Dedifferentiated amniotic fluid mesenchymal stem cell (primary cell): ENCODE data around the gene PIK3R1.
"Not testable (repeated sequence)": the region's sequence is repeated elsewhere in the genome, so short reads cannot be mapped to it uniquely, and the experiment has no call there.

Experiments used
- DNase-seq: peaks from one replicate; pipeline ENCODE4 v3.0.0-alpha.2; 2016; ENCODE audit errors: extremely low spot score

PIK3R1 gene

GRCh38 chr5:68193481-68194036 lies 22.0 kb upstream of the PIK3R1 start:
- DNase-seq = no peak

- DNase-seq = no peak
Observed at GRCh38 chr5:68194386-68194785, 21.2 kb upstream of the PIK3R1 start.

GRCh38 chr5:68195137-68195536 lies 20.4 kb upstream of the PIK3R1 start:
- DNase-seq = no peak

GRCh38 chr5:68196876-68197275 lies 18.7 kb upstream of the PIK3R1 start:
- no peak for DNase-seq

GRCh38 chr5:68200288-68200687 lies 15.3 kb upstream of the PIK3R1 start:
- no peak for DNase-seq

GRCh38 chr5:68210654-68211053 lies 4.9 kb upstream of the PIK3R1 start:
- not testable (repeated sequence) for DNase-seq

- DNase-seq = peak; percentile 20
Observed at GRCh38 chr5:68214482-68215207, 911 bp upstream of the PIK3R1 start.

GRCh38 chr5:68215898-68216244 lies 315 bp downstream of the PIK3R1 start:
- DNase-seq = no peak

GRCh38 chr5:68216245-68217046 lies 890 bp downstream of the PIK3R1 start:
- DNase-seq = no peak

GRCh38 chr5:68217047-68217355 lies 1.4 kb downstream of the PIK3R1 start:
- DNase-seq = no peak

- DNase-seq = no peak
Observed at GRCh38 chr5:68217528-68217927, 2.0 kb downstream of the PIK3R1 start.

GRCh38 chr5:68219161-68219816 lies 3.7 kb downstream of the PIK3R1 start:
- no peak for DNase-seq

- no peak for DNase-seq
Observed at GRCh38 chr5:68220260-68220659, 4.7 kb downstream of the PIK3R1 start.

GRCh38 chr5:68220914-68221313 lies 5.4 kb downstream of the PIK3R1 start:
- no peak for DNase-seq

GRCh38 chr5:68221488-68221887 lies 5.9 kb downstream of the PIK3R1 start:
- DNase-seq = no peak

GRCh38 chr5:68222310-68222709 lies 6.8 kb downstream of the PIK3R1 start:
- no peak for DNase-seq

- DNase-seq = no peak
Observed at GRCh38 chr5:68222824-68223354, 7.3 kb downstream of the PIK3R1 start.

GRCh38 chr5:68223904-68224303 lies 8.3 kb downstream of the PIK3R1 start:
- DNase-seq = no peak

- no peak for DNase-seq
Observed at GRCh38 chr5:68224509-68225187, 9.1 kb downstream of the PIK3R1 start.

- peak; percentile 71 for DNase-seq
Observed at GRCh38 chr5:68225188-68225910, 9.8 kb downstream of the PIK3R1 start.

- no peak for DNase-seq
Observed at GRCh38 chr5:68225911-68226545, 10.5 kb downstream of the PIK3R1 start.
